ENCODE results near the gene ISG15.
A peak's percentile ranks its signal among the peaks of the same experiment; 100 is the strongest.

The ISG15 gene

DNA sequence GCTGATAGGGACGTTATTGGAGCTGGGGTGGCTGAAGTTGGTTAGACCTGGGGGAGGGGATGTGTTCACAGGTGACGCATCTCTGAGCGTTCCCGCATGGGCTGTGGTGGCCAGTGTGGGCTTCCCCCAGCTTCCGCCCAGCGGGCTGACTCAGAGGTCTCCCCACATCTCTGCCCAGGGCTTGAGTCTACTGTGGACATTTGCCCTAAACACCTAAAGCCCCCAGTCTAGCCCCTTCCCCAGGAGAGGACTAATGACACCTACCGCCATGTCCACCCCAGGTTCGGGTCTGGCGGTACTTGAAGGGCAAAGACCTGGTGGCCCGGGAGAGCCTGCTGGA, 8.6 kb downstream of the ISG15 start:
- Histone ChIP-seq H3K23ac (ENCODE audit: low read length in 2 of 2) (no peak overlapping the region), H4K91ac (ENCODE audit: low read length) (peak overlapping the region; percentile 84), H3K4me3 (ENCODE audit: insufficient read depth in 1 of 2, low read depth in 1 of 2, low read length in 2 of 2) (peak overlapping the region in 1 of 2 experiments; percentile 97), H3K18ac (ENCODE audit: low read depth in 1 of 2, low read length in 2 of 2) (peak overlapping the region in 1 of 2 experiments; percentile 14), H3K9ac (ENCODE audit: low read length) (no peak overlapping the region), H3K4me1 (ENCODE audit: control insufficient read depth, insufficient read depth, low read depth, low read length) (peaks cover 61% of the 10 kb centered on the region), H3K9me3 (ENCODE audit: control insufficient read depth, low read length) (no peaks in the 10 kb centered on the region), H2BK120ac (ENCODE audit: low read depth, low read length) (peak overlapping the region; percentile 86), H3K79me1 (replicated peaks; ENCODE audit: low read length, poor library complexity, severe bottlenecking) (peaks cover 11% of the 10 kb centered on the region), H2BK15ac (ENCODE audit: low read depth, poor library complexity, severe bottlenecking) (peak overlapping the region; percentile 87), H3K27me3 (ENCODE audit: control insufficient read depth in 1 of 2, insufficient read depth in 1 of 2, low read length in 2 of 2) (peaks cover 0 to 31% of the 10 kb centered on the region in 2 experiments), H3K14ac (ENCODE audit: low read length in 2 of 2) (no peak overlapping the region), H2AFZ (ENCODE audit: low read depth, low read length) (no peak overlapping the region), H2AK5ac (ENCODE audit: low read length, severe bottlenecking) (peak overlapping the region; percentile 78), H3K4ac (ENCODE audit: low read depth in 1 of 2, low read length in 2 of 2) (no peak overlapping the region), H3K36me3 (ENCODE audit: control insufficient read depth in 1 of 2, insufficient read depth in 2 of 2, low read depth in 1 of 2, low read length in 2 of 2) (peaks cover 0 to 51% of the 10 kb centered on the region in 2 experiments), H4K8ac (ENCODE audit: low read length) (peak overlapping the region; percentile 45), H3K27ac (ENCODE audit: low read length, poor library complexity, severe bottlenecking) (peak overlapping the region; percentile 98), H2BK12ac (ENCODE audit: low read length in 2 of 2) (peak overlapping the region in 1 of 2 experiments; percentile 70), H2BK5ac (ENCODE audit: low read depth, low read length, poor library complexity, severe bottlenecking) (no peak overlapping the region), H3K4me2 (ENCODE audit: low read length, poor library complexity, severe bottlenecking) (peak overlapping the region; percentile 96)
- DNase-seq, result no peak
- WGBS, result 99% methylated on average over 9 of the region's 10 CpGs

DNA sequence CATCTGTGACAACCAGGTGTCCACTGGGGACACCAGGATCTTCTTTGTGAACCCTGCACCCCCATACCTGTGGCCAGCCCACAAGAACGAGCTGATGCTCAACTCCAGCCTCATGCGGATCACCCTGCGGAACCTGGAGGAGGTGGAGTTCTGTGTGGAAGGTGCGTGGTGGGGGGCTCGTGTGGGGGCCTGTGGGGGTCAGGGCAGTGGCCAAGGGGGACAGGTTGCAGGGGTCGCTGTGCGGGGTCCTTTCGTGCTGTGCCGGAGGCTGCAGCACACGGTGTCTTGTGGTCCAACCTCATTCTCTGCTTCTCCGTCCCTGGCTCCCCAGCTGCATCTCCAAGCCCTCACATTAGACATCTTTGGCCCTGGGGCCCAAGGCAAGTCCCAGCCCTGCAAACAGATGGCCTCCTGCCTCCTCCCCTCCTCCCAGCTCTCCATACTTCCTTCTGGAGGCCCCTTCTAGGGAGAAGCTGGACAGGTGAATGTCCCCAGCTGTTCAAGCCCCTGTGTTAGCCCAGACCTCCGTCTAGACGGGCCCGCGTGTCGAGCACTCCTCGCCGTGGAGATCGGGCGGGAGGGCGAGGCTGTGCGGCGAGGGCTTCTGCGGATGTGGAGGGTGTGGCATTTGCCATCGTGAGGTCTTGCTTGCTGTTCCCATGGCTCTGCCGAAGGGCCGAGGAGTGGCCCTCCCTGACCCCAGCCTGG, 9.2 kb downstream of the ISG15 start:
- peak overlapping the region; percentile 96 for H3K4me2 ChIP-seq (ENCODE audit: low read length, poor library complexity, severe bottlenecking)
- H3K18ac ChIP-seq (ENCODE audit: low read depth in 1 of 2, low read length in 2 of 2), result no peak overlapping the region
- H3K4me1 ChIP-seq (ENCODE audit: control insufficient read depth, insufficient read depth, low read depth, low read length), result peaks cover 67% of the 10 kb centered on the region
- no peaks in the 10 kb centered on the region for H3K9me3 ChIP-seq (ENCODE audit: control insufficient read depth, low read length)
- peak overlapping the region in 1 of 2 experiments; percentile 6 for H3K23ac ChIP-seq (ENCODE audit: low read length in 2 of 2)
- H4K91ac ChIP-seq (ENCODE audit: low read length), result peak overlapping the region; percentile 31
- no peak overlapping the region for H2BK5ac ChIP-seq (ENCODE audit: low read depth, low read length, poor library complexity, severe bottlenecking)
- H4K8ac ChIP-seq (ENCODE audit: low read length), result no peak overlapping the region
- peaks cover 0 to 31% of the 10 kb centered on the region in 2 experiments for H3K27me3 ChIP-seq (ENCODE audit: control insufficient read depth in 1 of 2, insufficient read depth in 1 of 2, low read length in 2 of 2)
- peak overlapping the region; percentile 62 for H2AK5ac ChIP-seq (ENCODE audit: low read length, severe bottlenecking)
- peaks cover 0 to 57% of the 10 kb centered on the region in 2 experiments for H3K36me3 ChIP-seq (ENCODE audit: control insufficient read depth in 1 of 2, insufficient read depth in 2 of 2, low read depth in 1 of 2, low read length in 2 of 2)
- H2BK120ac ChIP-seq (ENCODE audit: low read depth, low read length), result no peak overlapping the region
- no peak overlapping the region for H3K9ac ChIP-seq (ENCODE audit: low read length)
- no peak overlapping the region for H3K14ac ChIP-seq (ENCODE audit: low read length in 2 of 2)
- H3K4ac ChIP-seq (ENCODE audit: low read depth in 1 of 2, low read length in 2 of 2), result no peak overlapping the region
- H2BK12ac ChIP-seq (ENCODE audit: low read length in 2 of 2), result peak overlapping the region in 1 of 2 experiments; percentile 1
- H3K79me1 ChIP-seq (replicated peaks; ENCODE audit: low read length, poor library complexity, severe bottlenecking), result peaks cover 12% of the 10 kb centered on the region
- DNase-seq, result no peak
- H2BK15ac ChIP-seq (ENCODE audit: low read depth, poor library complexity, severe bottlenecking), result no peak overlapping the region
- no peak overlapping the region for H2AFZ ChIP-seq (ENCODE audit: low read depth, low read length)
- 84% methylated on average over 26 of the region's 27 CpGs for WGBS
- no peak overlapping the region for H3K27ac ChIP-seq (ENCODE audit: low read length, poor library complexity, severe bottlenecking)
- H3K4me3 ChIP-seq (ENCODE audit: insufficient read depth in 1 of 2, low read depth in 1 of 2, low read length in 2 of 2), result no peak overlapping the region

DNA sequence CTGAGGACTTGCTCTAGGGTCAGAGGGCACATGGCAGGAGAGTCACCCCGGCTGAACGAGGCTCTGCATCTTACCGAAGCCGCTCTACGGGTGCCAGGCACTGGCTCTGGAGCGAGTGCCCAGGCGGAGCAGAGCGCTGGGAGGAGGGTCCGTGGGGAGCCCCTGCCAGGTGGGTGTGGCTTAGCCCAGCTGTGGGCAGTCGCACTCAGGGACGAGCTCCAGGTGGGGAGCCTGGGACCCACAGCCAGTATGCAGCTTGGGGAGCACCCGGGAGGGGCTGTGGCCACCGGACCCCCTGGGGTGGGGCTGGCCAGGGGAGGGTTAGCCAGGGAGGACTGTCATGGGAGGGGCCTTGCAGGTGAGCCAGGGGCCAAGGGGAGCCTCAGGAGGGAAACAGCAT, 10.4 kb downstream of the ISG15 start:
- no peak overlapping the region for H3K23ac ChIP-seq (ENCODE audit: low read length in 2 of 2)
- H3K4me2 ChIP-seq (ENCODE audit: low read length, poor library complexity, severe bottlenecking), result no peak overlapping the region
- no peak for DNase-seq
- no peak overlapping the region for H2BK120ac ChIP-seq (ENCODE audit: low read depth, low read length)
- no peak overlapping the region for H4K8ac ChIP-seq (ENCODE audit: low read length)
- H2AK5ac ChIP-seq (ENCODE audit: low read length, severe bottlenecking), result peak overlapping the region; percentile 43
- no peak overlapping the region for H3K18ac ChIP-seq (ENCODE audit: low read depth in 1 of 2, low read length in 2 of 2)
- peaks cover 18% of the 10 kb centered on the region for H3K79me1 ChIP-seq (replicated peaks; ENCODE audit: low read length, poor library complexity, severe bottlenecking)
- H2AFZ ChIP-seq (ENCODE audit: low read depth, low read length), result no peak overlapping the region
- H3K4ac ChIP-seq (ENCODE audit: low read depth in 1 of 2, low read length in 2 of 2), result no peak overlapping the region
- H2BK15ac ChIP-seq (ENCODE audit: low read depth, poor library complexity, severe bottlenecking), result no peak overlapping the region
- no peak overlapping the region for H3K4me3 ChIP-seq (ENCODE audit: insufficient read depth in 1 of 2, low read depth in 1 of 2, low read length in 2 of 2)
- peaks cover 76% of the 10 kb centered on the region for H3K4me1 ChIP-seq (ENCODE audit: control insufficient read depth, insufficient read depth, low read depth, low read length)
- H3K9ac ChIP-seq (ENCODE audit: low read length), result no peak overlapping the region
- H3K27me3 ChIP-seq (ENCODE audit: control insufficient read depth in 1 of 2, insufficient read depth in 1 of 2, low read length in 2 of 2), result peaks cover 0 to 35% of the 10 kb centered on the region in 2 experiments
- H2BK5ac ChIP-seq (ENCODE audit: low read depth, low read length, poor library complexity, severe bottlenecking), result peak overlapping the region; percentile 12
- peaks cover 0 to 66% of the 10 kb centered on the region in 2 experiments for H3K36me3 ChIP-seq (ENCODE audit: control insufficient read depth in 1 of 2, insufficient read depth in 2 of 2, low read depth in 1 of 2, low read length in 2 of 2)
- WGBS, result 85% methylated on average over 13 of the region's 13 CpGs
- H4K91ac ChIP-seq (ENCODE audit: low read length), result no peak overlapping the region
- no peaks in the 10 kb centered on the region for H3K9me3 ChIP-seq (ENCODE audit: control insufficient read depth, low read length)
- no peak overlapping the region for H3K14ac ChIP-seq (ENCODE audit: low read length in 2 of 2)
- no peak overlapping the region for H2BK12ac ChIP-seq (ENCODE audit: low read length in 2 of 2)
- H3K27ac ChIP-seq (ENCODE audit: low read length, poor library complexity, severe bottlenecking), result no peak overlapping the region

- no peak overlapping the region for H3K4ac ChIP-seq (ENCODE audit: low read depth in 1 of 2, low read length in 2 of 2)
Measured at GRCh38 chr1:1024149-1024770, 11.0 kb downstream of the ISG15 start.

More at GRCh38 chr1:1024149-1024770, 11.0 kb downstream of the ISG15 start:
- no peak for DNase-seq
- Histone ChIP-seq H4K8ac (ENCODE audit: low read length) (no peak overlapping the region), H2BK5ac (ENCODE audit: low read depth, low read length, poor library complexity, severe bottlenecking) (peak overlapping the region; percentile 12), H4K91ac (ENCODE audit: low read length) (no peak overlapping the region), H3K36me3 (ENCODE audit: control insufficient read depth in 1 of 2, insufficient read depth in 2 of 2, low read depth in 1 of 2, low read length in 2 of 2) (peaks cover 0 to 70% of the 10 kb centered on the region in 2 experiments), H2BK12ac (ENCODE audit: low read length in 2 of 2) (no peak overlapping the region), H2BK15ac (ENCODE audit: low read depth, poor library complexity, severe bottlenecking) (no peak overlapping the region), H2AK5ac (ENCODE audit: low read length, severe bottlenecking) (peak overlapping the region; percentile 99), H3K27ac (ENCODE audit: low read length, poor library complexity, severe bottlenecking) (peak overlapping the region; percentile 17), H3K4me3 (ENCODE audit: insufficient read depth in 1 of 2, low read depth in 1 of 2, low read length in 2 of 2) (no peak overlapping the region), H3K9ac (ENCODE audit: low read length) (no peak overlapping the region), H3K4me1 (ENCODE audit: control insufficient read depth, insufficient read depth, low read depth, low read length) (peaks cover 72% of the 10 kb centered on the region), H2BK120ac (ENCODE audit: low read depth, low read length) (no peak overlapping the region), H3K23ac (ENCODE audit: low read length in 2 of 2) (no peak overlapping the region), H3K79me1 (replicated peaks; ENCODE audit: low read length, poor library complexity, severe bottlenecking) (peaks cover 18% of the 10 kb centered on the region), H3K27me3 (ENCODE audit: control insufficient read depth in 1 of 2, insufficient read depth in 1 of 2, low read length in 2 of 2) (peaks cover 0 to 35% of the 10 kb centered on the region in 2 experiments), H3K9me3 (ENCODE audit: control insufficient read depth, low read length) (no peaks in the 10 kb centered on the region), H2AFZ (ENCODE audit: low read depth, low read length) (no peak overlapping the region), H3K18ac (ENCODE audit: low read depth in 1 of 2, low read length in 2 of 2) (no peak overlapping the region), H3K4me2 (ENCODE audit: low read length, poor library complexity, severe bottlenecking) (peak overlapping the region; percentile 44), H3K14ac (ENCODE audit: low read length in 2 of 2) (no peak overlapping the region)
- 94% methylated on average over 9 of the region's 9 CpGs for WGBS
